Small intestine (tissue), 7 donors: ENCODE results near the gene CAB39L. TPM values are rescaled to one million over a fixed set of nuclear protein-coding genes. Genes with fewer than 3 reads are reported as not detected.

ENCODE experiments used
- DNase-seq, 2 donors: peaks; one replicate each; pipeline versions ENCODE4 v3.0.0 to v3.0.0-alpha.2; 2013
- FAIRE-seq: peaks from 2 replicates; lab custom pipeline; 2012; peaks lifted over from hg19 to GRCh38; lab: Jason Lieb, UNC
- H3K27ac ChIP-seq, 3 donors: one replicate each; pipeline ENCODE4 v1.5.1; 2013; ENCODE audit warnings: low read length in 2 of 3, mild to moderate bottlenecking in 2 of 3, control low read depth in 1 of 3, inconsistent platforms in 1 of 3, low read depth in 1 of 3, moderate library complexity in 1 of 3
- H3K27me3 ChIP-seq, 3 donors: one replicate each; pipeline ENCODE4 v1.6.1; 2013; ENCODE audit warnings: low read length in 3 of 3, inconsistent platforms in 1 of 3; ENCODE audit not compliant: control insufficient read depth in 3 of 3, insufficient read depth in 3 of 3
- H3K36me3 ChIP-seq, 3 donors: one replicate each; pipeline ENCODE4 v1.6.1; 2013; ENCODE audit warnings: low read length in 3 of 3, inconsistent platforms in 1 of 3, low read depth in 1 of 3, mild to moderate bottlenecking in 1 of 3, moderate library complexity in 1 of 3; ENCODE audit not compliant: control insufficient read depth in 3 of 3, insufficient read depth in 2 of 3
- H3K4me1 ChIP-seq, 3 donors: one replicate each; pipeline ENCODE4 v1.6.1; 2013; ENCODE audit warnings: low read length in 2 of 3, inconsistent platforms in 1 of 3, low read depth in 1 of 3, mild to moderate bottlenecking in 1 of 3, moderate library complexity in 1 of 3; ENCODE audit not compliant: control insufficient read depth in 3 of 3, insufficient read depth in 2 of 3
- H3K4me3 ChIP-seq, 3 donors: one replicate each; pipeline ENCODE4 v1.5.1; 2013; ENCODE audit warnings: low read length in 3 of 3, control low read depth in 1 of 3, inconsistent platforms in 1 of 3, low read depth in 1 of 3, mild to moderate bottlenecking in 1 of 3, moderate library complexity in 1 of 3
- H3K9me3 ChIP-seq, 2 donors: one replicate each; pipeline ENCODE4 v1.6.1; 2013; ENCODE audit warnings: low read depth in 1 of 2, low read length in 1 of 2; ENCODE audit not compliant: control insufficient read depth in 2 of 2, insufficient read depth in 1 of 2
- WGBS, 3 donors: extraction: QIAGEN DNeasy Blood & Tissue Kit; methylation state at CpG; one replicate each; pipeline ENCODE4 v1.1.7; 2013; 5-methylcytosine and 5-hydroxymethylcytosine counted together
- polyA plus RNA-seq, 4 donors: library from polyadenylated mRNA; stranded (reverse) in 3 of 4; unstranded in 1 of 4; fragments of 200-250 nt in 3 of 4; fragments of 120-200 nt in 1 of 4; gene quantifications; one replicate each; pipeline versions ENCODE4 v1.2.1 to v1.2.3, GENCODE V29; 2013
- donor health status: healthy with polysubstance abuse.
- donor health status: control.
- donor health status: control.
- donor health status: Bipolar disorder and iron deficiency.
- donor health status: healthy.

The CAB39L gene
- polyA plus RNA-seq, 4 donors, result 1.6 to 5.6 (median 3.7) TPM

GRCh38 chr13:49343731-49344130 is 100.1 kb downstream of the CAB39L start:
- FAIRE-seq, result no peak
- H3K27me3 ChIP-seq, result peaks cover 0 to 2% (median 0%) of the 10 kb centered on the region in 3 donors
- no peak overlapping the region for H3K27ac ChIP-seq
- no peaks in the 10 kb centered on the region for H3K36me3 ChIP-seq
- DNase-seq, result no peak
- H3K4me3 ChIP-seq, result no peak overlapping the region
- 18 to 56% (median 38%) methylated on average over 2 of the region's 2 CpGs for WGBS, 3 donors
- H3K4me1 ChIP-seq, result no peaks in the 10 kb centered on the region
- H3K9me3 ChIP-seq, result no peaks in the 10 kb centered on the region

GRCh38 chr13:49343255-49343654 is 100.6 kb downstream of the CAB39L start:
- Histone ChIP-seq H3K4me1 (no peaks in the 10 kb centered on the region), H3K9me3 (no peaks in the 10 kb centered on the region), H3K4me3 (no peak overlapping the region), H3K27ac (no peak overlapping the region), H3K27me3 (peaks cover 0 to 2% (median 0%) of the 10 kb centered on the region in 3 donors), H3K36me3 (no peaks in the 10 kb centered on the region)
- FAIRE-seq (no peak), DNase-seq (peak; percentile 15 to 17)
- 53 to 84% (median 62%) methylated on average over 3 of the region's 3 CpGs for WGBS, 3 donors

GRCh38 chr13:49342454-49342853 is 101.4 kb downstream of the CAB39L start:
- 93 to 97% (median 94%) methylated on average over 2 of the region's 2 CpGs for WGBS, 3 donors
- DNase-seq, result no peak
- FAIRE-seq, result no peak
- no peaks in the 10 kb centered on the region for H3K36me3 ChIP-seq
- H3K9me3 ChIP-seq, result no peaks in the 10 kb centered on the region
- no peaks in the 10 kb centered on the region for H3K4me1 ChIP-seq
- H3K27me3 ChIP-seq, result peaks cover 0 to 2% (median 0%) of the 10 kb centered on the region in 3 donors
- H3K27ac ChIP-seq, result no peak overlapping the region
- H3K4me3 ChIP-seq, result no peak overlapping the region

- no peak for DNase-seq
- peaks cover 0 to 2% (median 0%) of the 10 kb centered on the region in 3 donors for H3K27me3 ChIP-seq
- H3K27ac ChIP-seq, result no peak overlapping the region
- H3K9me3 ChIP-seq, result no peaks in the 10 kb centered on the region
- no peaks in the 10 kb centered on the region for H3K4me1 ChIP-seq
- peak; percentile 77 for FAIRE-seq
- no peak overlapping the region for H3K4me3 ChIP-seq
- no peaks in the 10 kb centered on the region for H3K36me3 ChIP-seq
These were observed 101.9 kb downstream of the CAB39L start for GRCh38 chr13:49341941-49342340.

- Histone ChIP-seq H3K4me3 (no peak overlapping the region), H3K36me3 (no peaks in the 10 kb centered on the region), H3K27ac (no peak overlapping the region), H3K4me1 (no peaks in the 10 kb centered on the region), H3K27me3 (peaks cover 0 to 2% (median 0%) of the 10 kb centered on the region in 3 donors), H3K9me3 (no peaks in the 10 kb centered on the region)
- DNase-seq, result no peak
- WGBS, 3 donors, result 81 to 93% (median 82%) methylated on average over 3 of the region's 3 CpGs
- no peak for FAIRE-seq
These were observed 102.3 kb downstream of the CAB39L start for GRCh38 chr13:49341517-49341916.

GRCh38 chr13:49340161-49340560 is 103.7 kb downstream of the CAB39L start:
- H3K4me3 ChIP-seq, result no peak overlapping the region
- 93 to 97% (median 96%) methylated on average over 10 of the region's 10 CpGs for WGBS, 3 donors
- no peak overlapping the region for H3K27ac ChIP-seq
- no peaks in the 10 kb centered on the region for H3K36me3 ChIP-seq
- H3K9me3 ChIP-seq, result no peaks in the 10 kb centered on the region
- FAIRE-seq (no peak), DNase-seq (no peak)
- no peaks in the 10 kb centered on the region for H3K4me1 ChIP-seq
- peaks cover 0 to 2% (median 0%) of the 10 kb centered on the region in 3 donors for H3K27me3 ChIP-seq

- FAIRE-seq (no peak), DNase-seq (no peak)
- no peak overlapping the region for H3K27ac ChIP-seq
- no peaks in the 10 kb centered on the region for H3K9me3 ChIP-seq
- H3K4me1 ChIP-seq, result peaks cover 0 to 3% (median 0%) of the 10 kb centered on the region in 3 donors
- 79 to 85% (median 84%) methylated on average over 4 of the region's 4 CpGs for WGBS, 3 donors
- H3K27me3 ChIP-seq, result peaks cover 0 to 2% (median 0%) of the 10 kb centered on the region in 3 donors
- no peaks in the 10 kb centered on the region for H3K36me3 ChIP-seq
- H3K4me3 ChIP-seq, result no peak overlapping the region
These were observed 107.2 kb downstream of the CAB39L start for GRCh38 chr13:49336655-49337054.

- Histone ChIP-seq H3K9me3 (no peaks in the 10 kb centered on the region), H3K27me3 (no peaks in the 10 kb centered on the region), H3K27ac (no peak overlapping the region), H3K4me1 (peaks cover 0 to 3% (median 0%) of the 10 kb centered on the region in 3 donors), H3K36me3 (no peaks in the 10 kb centered on the region), H3K4me3 (no peak overlapping the region)
- FAIRE-seq, result peak; percentile 55
- no peak for DNase-seq
- WGBS, 3 donors, result 97 to 100% (median 100%) methylated on average over 1 of the region's 1 CpG
These were observed 113.4 kb downstream of the CAB39L start for GRCh38 chr13:49330546-49330864.

- WGBS, 3 donors, result 82 to 90% (median 83%) methylated on average over 8 of the region's 8 CpGs
These were observed 113.9 kb downstream of the CAB39L start for GRCh38 chr13:49329831-49330545.

More at GRCh38 chr13:49329831-49330545, 113.9 kb downstream of the CAB39L start:
- Histone ChIP-seq H3K4me1 (peaks cover 0 to 3% (median 0%) of the 10 kb centered on the region in 3 donors), H3K27me3 (no peaks in the 10 kb centered on the region), H3K9me3 (no peaks in the 10 kb centered on the region), H3K36me3 (no peaks in the 10 kb centered on the region), H3K27ac (no peak overlapping the region), H3K4me3 (no peak overlapping the region)
- no peak for FAIRE-seq
- no peak for DNase-seq
